HL-60 (cell line): ENCODE data around the gene AOPEP.

Source experiments
- POLR2AphosphoS5 ChIP-seq: IDR thresholded peaks from 2 replicates; pipeline ENCODE4 v1.6.1; 2012; ENCODE audit warnings: low read depth
- SPI1 ChIP-seq: IDR thresholded peaks from 2 replicates; pipeline ENCODE4 v1.6.1; 2012; ENCODE audit warnings: low read depth, mild to moderate bottlenecking, borderline replicate concordance
- TF ChIP-seq, protein P1 (sequence below): IDR thresholded peaks from one replicate; pipeline ENCODE4 v1.5.1; 2011; ENCODE audit warnings: low read length, control low read depth, inconsistent platforms; ENCODE audit not compliant: insufficient read depth
- TF ChIP-seq, protein P2 (sequence below): IDR thresholded peaks from 2 replicates; pipeline ENCODE4 v1.6.1; 2012; ENCODE audit warnings: low read depth; ENCODE audit not compliant: insufficient replicate concordance

- TF ChIP-seq, protein P1, sequence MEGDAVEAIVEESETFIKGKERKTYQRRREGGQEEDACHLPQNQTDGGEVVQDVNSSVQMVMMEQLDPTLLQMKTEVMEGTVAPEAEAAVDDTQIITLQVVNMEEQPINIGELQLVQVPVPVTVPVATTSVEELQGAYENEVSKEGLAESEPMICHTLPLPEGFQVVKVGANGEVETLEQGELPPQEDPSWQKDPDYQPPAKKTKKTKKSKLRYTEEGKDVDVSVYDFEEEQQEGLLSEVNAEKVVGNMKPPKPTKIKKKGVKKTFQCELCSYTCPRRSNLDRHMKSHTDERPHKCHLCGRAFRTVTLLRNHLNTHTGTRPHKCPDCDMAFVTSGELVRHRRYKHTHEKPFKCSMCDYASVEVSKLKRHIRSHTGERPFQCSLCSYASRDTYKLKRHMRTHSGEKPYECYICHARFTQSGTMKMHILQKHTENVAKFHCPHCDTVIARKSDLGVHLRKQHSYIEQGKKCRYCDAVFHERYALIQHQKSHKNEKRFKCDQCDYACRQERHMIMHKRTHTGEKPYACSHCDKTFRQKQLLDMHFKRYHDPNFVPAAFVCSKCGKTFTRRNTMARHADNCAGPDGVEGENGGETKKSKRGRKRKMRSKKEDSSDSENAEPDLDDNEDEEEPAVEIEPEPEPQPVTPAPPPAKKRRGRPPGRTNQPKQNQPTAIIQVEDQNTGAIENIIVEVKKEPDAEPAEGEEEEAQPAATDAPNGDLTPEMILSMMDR, result no peak
- TF ChIP-seq POLR2AphosphoS5 (no peak), SPI1 (no peak)
- TF ChIP-seq, protein P2, sequence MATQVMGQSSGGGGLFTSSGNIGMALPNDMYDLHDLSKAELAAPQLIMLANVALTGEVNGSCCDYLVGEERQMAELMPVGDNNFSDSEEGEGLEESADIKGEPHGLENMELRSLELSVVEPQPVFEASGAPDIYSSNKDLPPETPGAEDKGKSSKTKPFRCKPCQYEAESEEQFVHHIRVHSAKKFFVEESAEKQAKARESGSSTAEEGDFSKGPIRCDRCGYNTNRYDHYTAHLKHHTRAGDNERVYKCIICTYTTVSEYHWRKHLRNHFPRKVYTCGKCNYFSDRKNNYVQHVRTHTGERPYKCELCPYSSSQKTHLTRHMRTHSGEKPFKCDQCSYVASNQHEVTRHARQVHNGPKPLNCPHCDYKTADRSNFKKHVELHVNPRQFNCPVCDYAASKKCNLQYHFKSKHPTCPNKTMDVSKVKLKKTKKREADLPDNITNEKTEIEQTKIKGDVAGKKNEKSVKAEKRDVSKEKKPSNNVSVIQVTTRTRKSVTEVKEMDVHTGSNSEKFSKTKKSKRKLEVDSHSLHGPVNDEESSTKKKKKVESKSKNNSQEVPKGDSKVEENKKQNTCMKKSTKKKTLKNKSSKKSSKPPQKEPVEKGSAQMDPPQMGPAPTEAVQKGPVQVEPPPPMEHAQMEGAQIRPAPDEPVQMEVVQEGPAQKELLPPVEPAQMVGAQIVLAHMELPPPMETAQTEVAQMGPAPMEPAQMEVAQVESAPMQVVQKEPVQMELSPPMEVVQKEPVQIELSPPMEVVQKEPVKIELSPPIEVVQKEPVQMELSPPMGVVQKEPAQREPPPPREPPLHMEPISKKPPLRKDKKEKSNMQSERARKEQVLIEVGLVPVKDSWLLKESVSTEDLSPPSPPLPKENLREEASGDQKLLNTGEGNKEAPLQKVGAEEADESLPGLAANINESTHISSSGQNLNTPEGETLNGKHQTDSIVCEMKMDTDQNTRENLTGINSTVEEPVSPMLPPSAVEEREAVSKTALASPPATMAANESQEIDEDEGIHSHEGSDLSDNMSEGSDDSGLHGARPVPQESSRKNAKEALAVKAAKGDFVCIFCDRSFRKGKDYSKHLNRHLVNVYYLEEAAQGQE, result no peak
These were observed 125.4 kb downstream of the AOPEP start for GRCh38 chr9:94851892-94852291.
